GM23248 (cell line): Measurements from ENCODE around the gene DMWD.

Source experiments
- EZH2 ChIP-seq: fragments of 200-600 bp; sonication (generic); IDR thresholded peaks from 2 replicates; pipeline ENCODE4 v1.6.1; 2018; ENCODE audit warnings: antibody characterized with exemption, mild to moderate bottlenecking; ENCODE audit not compliant: insufficient read depth, poor library complexity, severe bottlenecking
- EZH2phosphoT487 ChIP-seq: fragments of 200-600 bp; sonication (generic); IDR thresholded peaks from 2 replicates; pipeline ENCODE4 v1.6.1; 2018; ENCODE audit warnings: antibody characterized with exemption, moderate library complexity, mild to moderate bottlenecking, low read depth; ENCODE audit not compliant: insufficient read depth

GRCh38 chr19:45774765-45775164 lies 17.9 kb downstream of the DMWD start:
- TF ChIP-seq EZH2 (no peak), EZH2phosphoT487 (no peak)
